ENCODE data around the gene TSR3.

Gene TSR3

DNA sequence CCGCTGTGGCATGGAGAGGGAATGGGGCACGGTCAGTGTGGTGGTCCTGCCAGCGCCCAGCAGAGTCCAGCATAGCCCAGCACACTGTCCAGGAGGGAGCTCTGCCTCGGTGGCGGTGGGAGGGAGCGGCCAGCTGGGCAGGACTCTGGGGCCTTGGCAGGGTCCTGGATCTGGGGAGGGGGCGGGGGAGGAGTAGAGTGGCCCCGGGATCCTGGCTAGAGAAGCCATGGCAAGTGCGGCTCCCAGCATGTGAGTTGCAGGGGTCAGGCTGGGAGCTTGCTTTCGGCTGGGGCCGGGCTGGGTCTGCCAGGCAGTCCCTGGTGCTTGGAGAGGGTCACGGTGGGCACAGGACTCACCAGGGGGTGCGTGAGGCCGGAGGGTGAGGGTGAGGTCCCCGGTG, 3.9 kb upstream of the TSR3 start:
- TF ChIP-seq, protein P1, sequence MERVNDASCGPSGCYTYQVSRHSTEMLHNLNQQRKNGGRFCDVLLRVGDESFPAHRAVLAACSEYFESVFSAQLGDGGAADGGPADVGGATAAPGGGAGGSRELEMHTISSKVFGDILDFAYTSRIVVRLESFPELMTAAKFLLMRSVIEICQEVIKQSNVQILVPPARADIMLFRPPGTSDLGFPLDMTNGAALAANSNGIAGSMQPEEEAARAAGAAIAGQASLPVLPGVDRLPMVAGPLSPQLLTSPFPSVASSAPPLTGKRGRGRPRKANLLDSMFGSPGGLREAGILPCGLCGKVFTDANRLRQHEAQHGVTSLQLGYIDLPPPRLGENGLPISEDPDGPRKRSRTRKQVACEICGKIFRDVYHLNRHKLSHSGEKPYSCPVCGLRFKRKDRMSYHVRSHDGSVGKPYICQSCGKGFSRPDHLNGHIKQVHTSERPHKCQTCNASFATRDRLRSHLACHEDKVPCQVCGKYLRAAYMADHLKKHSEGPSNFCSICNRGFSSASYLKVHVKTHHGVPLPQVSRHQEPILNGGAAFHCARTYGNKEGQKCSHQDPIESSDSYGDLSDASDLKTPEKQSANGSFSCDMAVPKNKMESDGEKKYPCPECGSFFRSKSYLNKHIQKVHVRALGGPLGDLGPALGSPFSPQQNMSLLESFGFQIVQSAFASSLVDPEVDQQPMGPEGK (CRISPR knock-in tag; IDR thresholded peaks at IDR 0.05; ENCODE audit: borderline replicate concordance) = no peak
- TF ChIP-seq, protein P2, sequence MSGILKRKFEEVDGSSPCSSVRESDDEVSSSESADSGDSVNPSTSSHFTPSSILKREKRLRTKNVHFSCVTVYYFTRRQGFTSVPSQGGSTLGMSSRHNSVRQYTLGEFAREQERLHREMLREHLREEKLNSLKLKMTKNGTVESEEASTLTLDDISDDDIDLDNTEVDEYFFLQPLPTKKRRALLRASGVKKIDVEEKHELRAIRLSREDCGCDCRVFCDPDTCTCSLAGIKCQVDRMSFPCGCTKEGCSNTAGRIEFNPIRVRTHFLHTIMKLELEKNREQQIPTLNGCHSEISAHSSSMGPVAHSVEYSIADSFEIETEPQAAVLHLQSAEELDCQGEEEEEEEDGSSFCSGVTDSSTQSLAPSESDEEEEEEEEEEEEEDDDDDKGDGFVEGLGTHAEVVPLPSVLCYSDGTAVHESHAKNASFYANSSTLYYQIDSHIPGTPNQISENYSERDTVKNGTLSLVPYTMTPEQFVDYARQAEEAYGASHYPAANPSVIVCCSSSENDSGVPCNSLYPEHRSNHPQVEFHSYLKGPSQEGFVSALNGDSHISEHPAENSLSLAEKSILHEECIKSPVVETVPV (CRISPR knock-in tag; IDR thresholded peaks at IDR 0.05) = no peak
- no peak for TF ChIP-seq SNAI2 (CRISPR knock-in tag; IDR thresholded peaks at IDR 0.05)
- TF ChIP-seq, protein P3, sequence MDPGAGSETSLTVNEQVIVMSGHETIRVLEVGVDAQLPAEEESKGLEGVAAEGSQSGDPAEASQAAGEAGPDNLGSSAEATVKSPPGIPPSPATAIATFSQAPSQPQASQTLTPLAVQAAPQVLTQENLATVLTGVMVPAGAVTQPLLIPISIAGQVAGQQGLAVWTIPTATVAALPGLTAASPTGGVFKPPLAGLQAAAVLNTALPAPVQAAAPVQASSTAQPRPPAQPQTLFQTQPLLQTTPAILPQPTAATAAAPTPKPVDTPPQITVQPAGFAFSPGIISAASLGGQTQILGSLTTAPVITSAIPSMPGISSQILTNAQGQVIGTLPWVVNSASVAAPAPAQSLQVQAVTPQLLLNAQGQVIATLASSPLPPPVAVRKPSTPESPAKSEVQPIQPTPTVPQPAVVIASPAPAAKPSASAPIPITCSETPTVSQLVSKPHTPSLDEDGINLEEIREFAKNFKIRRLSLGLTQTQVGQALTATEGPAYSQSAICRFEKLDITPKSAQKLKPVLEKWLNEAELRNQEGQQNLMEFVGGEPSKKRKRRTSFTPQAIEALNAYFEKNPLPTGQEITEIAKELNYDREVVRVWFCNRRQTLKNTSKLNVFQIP (CRISPR knock-in tag; IDR thresholded peaks at IDR 0.05; ENCODE audit: borderline replicate concordance, low read depth) = no peak
- no peak for TF ChIP-seq ZFP3 (CRISPR knock-in tag; IDR thresholded peaks at IDR 0.05)
- no peak for TF ChIP-seq ARNTL (CRISPR knock-in tag; IDR thresholded peaks at IDR 0.05; ENCODE audit: borderline replicate concordance, low read depth)
- no peak for ATAC-seq

DNA sequence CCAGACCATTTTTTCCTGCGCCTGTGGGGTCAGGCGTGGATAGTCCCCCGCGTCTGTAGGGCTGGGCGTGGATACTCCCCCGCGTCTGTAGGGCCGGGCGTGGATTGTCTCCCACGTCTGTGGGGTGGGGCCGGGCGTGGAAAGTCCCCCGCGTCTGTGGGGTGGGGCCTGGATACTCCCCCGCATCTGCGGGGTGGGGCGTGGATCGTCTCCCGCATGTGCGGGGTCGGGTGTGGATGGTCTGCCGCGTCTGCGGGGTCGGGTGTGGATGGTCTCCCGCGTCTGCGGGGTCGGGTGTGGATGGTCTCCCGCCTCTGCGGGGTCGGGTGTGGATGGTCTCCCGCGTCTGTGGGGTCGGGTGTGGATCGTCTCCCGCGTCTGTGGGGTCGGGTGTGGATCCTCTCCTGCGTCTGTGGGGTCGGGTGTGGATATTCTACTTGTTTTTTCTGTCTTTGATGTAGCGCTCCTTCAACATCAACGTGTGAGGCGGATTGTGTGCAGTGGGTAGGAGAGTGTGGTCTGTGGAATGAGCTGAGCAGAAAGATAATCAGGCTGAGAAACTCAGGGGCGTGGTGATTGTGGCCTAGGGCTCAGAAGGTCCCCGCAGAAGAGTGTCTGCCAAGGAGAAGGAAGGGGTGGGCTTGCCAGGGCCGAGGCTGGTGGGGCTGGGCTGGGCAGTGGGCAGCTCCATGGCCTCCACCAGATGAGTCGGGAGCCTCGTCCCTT, 3.3 kb upstream of the TSR3 start:
- TF ChIP-seq RARB (CRISPR knock-in tag; IDR thresholded peaks at IDR 0.05) (no peak), SNAI2 (CRISPR knock-in tag; IDR thresholded peaks at IDR 0.05) (no peak), ISL1 (CRISPR knock-in tag; IDR thresholded peaks at IDR 0.05) (no peak), BACH2 (CRISPR knock-in tag; IDR thresholded peaks at IDR 0.05; ENCODE audit: borderline replicate concordance) (no peak), ZNF8 (CRISPR knock-in tag; IDR thresholded peaks at IDR 0.05) (no peak), PPARA (CRISPR knock-in tag; IDR thresholded peaks at IDR 0.05; ENCODE audit: borderline replicate concordance) (no peak), ZNF565 (CRISPR knock-in tag; conservative IDR thresholded peaks at IDR 0.05; ENCODE audit: low read depth) (no peak), ZNF70 (CRISPR knock-in tag; IDR thresholded peaks at IDR 0.05) (no peak), CSDC2 (CRISPR knock-in tag; IDR thresholded peaks at IDR 0.05) (no peak), ZFP30 (CRISPR knock-in tag; IDR thresholded peaks at IDR 0.05) (no peak), ZC3H10 (CRISPR knock-in tag; IDR thresholded peaks at IDR 0.05) (no peak), TCF4 (CRISPR knock-in tag; IDR thresholded peaks at IDR 0.05; ENCODE audit: borderline replicate concordance) (no peak)
- TF ChIP-seq, protein P4, sequence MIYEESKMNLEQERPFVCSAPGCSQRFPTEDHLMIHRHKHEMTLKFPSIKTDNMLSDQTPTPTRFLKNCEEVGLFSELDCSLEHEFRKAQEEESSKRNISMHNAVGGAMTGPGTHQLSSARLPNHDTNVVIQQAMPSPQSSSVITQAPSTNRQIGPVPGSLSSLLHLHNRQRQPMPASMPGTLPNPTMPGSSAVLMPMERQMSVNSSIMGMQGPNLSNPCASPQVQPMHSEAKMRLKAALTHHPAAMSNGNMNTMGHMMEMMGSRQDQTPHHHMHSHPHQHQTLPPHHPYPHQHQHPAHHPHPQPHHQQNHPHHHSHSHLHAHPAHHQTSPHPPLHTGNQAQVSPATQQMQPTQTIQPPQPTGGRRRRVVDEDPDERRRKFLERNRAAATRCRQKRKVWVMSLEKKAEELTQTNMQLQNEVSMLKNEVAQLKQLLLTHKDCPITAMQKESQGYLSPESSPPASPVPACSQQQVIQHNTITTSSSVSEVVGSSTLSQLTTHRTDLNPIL (CRISPR knock-in tag; IDR thresholded peaks at IDR 0.05; ENCODE audit: low read depth) = no peak
- TF ChIP-seq, protein P5, sequence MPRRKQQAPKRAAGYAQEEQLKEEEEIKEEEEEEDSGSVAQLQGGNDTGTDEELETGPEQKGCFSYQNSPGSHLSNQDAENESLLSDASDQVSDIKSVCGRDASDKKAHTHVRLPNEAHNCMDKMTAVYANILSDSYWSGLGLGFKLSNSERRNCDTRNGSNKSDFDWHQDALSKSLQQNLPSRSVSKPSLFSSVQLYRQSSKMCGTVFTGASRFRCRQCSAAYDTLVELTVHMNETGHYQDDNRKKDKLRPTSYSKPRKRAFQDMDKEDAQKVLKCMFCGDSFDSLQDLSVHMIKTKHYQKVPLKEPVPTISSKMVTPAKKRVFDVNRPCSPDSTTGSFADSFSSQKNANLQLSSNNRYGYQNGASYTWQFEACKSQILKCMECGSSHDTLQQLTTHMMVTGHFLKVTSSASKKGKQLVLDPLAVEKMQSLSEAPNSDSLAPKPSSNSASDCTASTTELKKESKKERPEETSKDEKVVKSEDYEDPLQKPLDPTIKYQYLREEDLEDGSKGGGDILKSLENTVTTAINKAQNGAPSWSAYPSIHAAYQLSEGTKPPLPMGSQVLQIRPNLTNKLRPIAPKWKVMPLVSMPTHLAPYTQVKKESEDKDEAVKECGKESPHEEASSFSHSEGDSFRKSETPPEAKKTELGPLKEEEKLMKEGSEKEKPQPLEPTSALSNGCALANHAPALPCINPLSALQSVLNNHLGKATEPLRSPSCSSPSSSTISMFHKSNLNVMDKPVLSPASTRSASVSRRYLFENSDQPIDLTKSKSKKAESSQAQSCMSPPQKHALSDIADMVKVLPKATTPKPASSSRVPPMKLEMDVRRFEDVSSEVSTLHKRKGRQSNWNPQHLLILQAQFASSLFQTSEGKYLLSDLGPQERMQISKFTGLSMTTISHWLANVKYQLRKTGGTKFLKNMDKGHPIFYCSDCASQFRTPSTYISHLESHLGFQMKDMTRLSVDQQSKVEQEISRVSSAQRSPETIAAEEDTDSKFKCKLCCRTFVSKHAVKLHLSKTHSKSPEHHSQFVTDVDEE (CRISPR knock-in tag; IDR thresholded peaks at IDR 0.05) = no peak
- TF ChIP-seq, protein P1 (CRISPR knock-in tag; IDR thresholded peaks at IDR 0.05; ENCODE audit: borderline replicate concordance) = no peak
- TF ChIP-seq, protein P3 (CRISPR knock-in tag; IDR thresholded peaks at IDR 0.05; ENCODE audit: borderline replicate concordance, low read depth) = no peak
- TF ChIP-seq, protein P2 (CRISPR knock-in tag; IDR thresholded peaks at IDR 0.05) = no peak
- ATAC-seq = no peak
